Gastrocnemius medialis (tissue), 4 donors: Measurements from ENCODE around the gene MYH7B. TPM values are rescaled to one million over a fixed set of nuclear protein-coding genes. Genes with fewer than 3 reads are reported as not detected.
A peak's percentile ranks its signal among the peaks of the same experiment; 100 is the strongest.

ENCODE experiments used
- ATAC-seq, 2 donors: fragments of 150-250 bp; one replicate each; pipeline ENCODE4 v1.9.1; 2016
- DNase-seq, 2 donors: peaks; one replicate each; pipeline ENCODE4 v3.0.0-alpha.2; 2019
- H3K27ac ChIP-seq, 4 donors: fragments of 200-600 bp; sonication (generic); 1 replicate in 1 of 4; 2 replicates in 3 of 4; pipeline ENCODE4 v1.5.1; 2016 to 2018; ENCODE audit warnings: mild to moderate bottlenecking in 2 of 4, moderate library complexity in 1 of 4
- H3K27me3 ChIP-seq, 3 donors: fragments of 200-600 bp; sonication (generic) in 2 of 3; 1 replicate in 1 of 3; 2 replicates in 2 of 3; pipeline versions ENCODE4 v1.5.1 to v1.6.0; 2016 to 2019; ENCODE audit warnings: mild to moderate bottlenecking in 1 of 3, moderate library complexity in 1 of 3
- H3K36me3 ChIP-seq, 2 donors: fragments of 200-600 bp; sonication (generic) in 1 of 2; one replicate each; pipeline ENCODE4 v1.5.1; 2017 to 2018
- H3K4me1 ChIP-seq, 2 donors: fragments of 200-600 bp; sonication (generic) in 1 of 2; one replicate each; pipeline ENCODE4 v1.5.1; 2016 to 2017; ENCODE audit warnings: mild to moderate bottlenecking in 2 of 2
- H3K4me3 ChIP-seq, 4 donors: fragments of 200-600 bp; sonication (generic) in 3 of 4; 1 replicate in 1 of 4; 2 replicates in 3 of 4; pipeline ENCODE4 v1.5.1; 2016 to 2019; ENCODE audit warnings: mild to moderate bottlenecking in 2 of 4
- H3K9me3 ChIP-seq, 3 donors: fragments of 200-600 bp; sonication (generic) in 2 of 3; 1 replicate in 1 of 3; 2 replicates in 2 of 3; pipeline ENCODE4 v1.5.1; 2016 to 2019
- POLR2A ChIP-seq, 2 donors: fragments of 450-650 bp; IDR thresholded peaks; one replicate each; pipeline ENCODE4 v1.6.1; 2017; ENCODE audit warnings: antibody characterized with exemption in 2 of 2, mild to moderate bottlenecking in 2 of 2, moderate library complexity in 2 of 2
- in situ Hi-C, 4 donors: fragments of 200-750 bp; cut with MboI; loops; one replicate each; pipeline versions ENCODE4 v1.15.0 to v1.8.0; 2017; ENCODE audit warnings: low sequenced_read_pairs in 4 of 4
- intact Hi-C: fragments of 100-400 bp; cut with DNase I; formaldehyde crosslinking; loops from one replicate; pipeline ENCODE4 v1.15.1; 2023; ENCODE audit warnings: low total_unique reads
- total RNA-seq, 4 donors: library from RNA; depleted of rRNA; stranded (reverse); fragments of >200 nt; gene quantifications; one replicate each; pipeline versions ENCODE4 v1.1.0 to v1.2.3, GENCODE V29; 2016
- TF ChIP-seq, protein P1 (sequence below), 5 experiments: fragments of 450-650 bp in 3 of 5; fragments of 200-600 bp in 2 of 5; sonication (generic) in 2 of 5; IDR thresholded peaks in 4 of 5; conservative IDR thresholded peaks in 1 of 5; 1 replicate in 4 of 5; 2 replicates in 1 of 5; pipeline ENCODE4 v1.5.1; 2016 to 2019; ENCODE audit warnings: antibody characterized with exemption in 5 of 5, mild to moderate bottlenecking in 3 of 5, moderate library complexity in 3 of 5

Gene MYH7B
- total RNA-seq, 4 donors from 2014 or later = 1.6 to 8.5 (median 3.3) TPM

DNA sequence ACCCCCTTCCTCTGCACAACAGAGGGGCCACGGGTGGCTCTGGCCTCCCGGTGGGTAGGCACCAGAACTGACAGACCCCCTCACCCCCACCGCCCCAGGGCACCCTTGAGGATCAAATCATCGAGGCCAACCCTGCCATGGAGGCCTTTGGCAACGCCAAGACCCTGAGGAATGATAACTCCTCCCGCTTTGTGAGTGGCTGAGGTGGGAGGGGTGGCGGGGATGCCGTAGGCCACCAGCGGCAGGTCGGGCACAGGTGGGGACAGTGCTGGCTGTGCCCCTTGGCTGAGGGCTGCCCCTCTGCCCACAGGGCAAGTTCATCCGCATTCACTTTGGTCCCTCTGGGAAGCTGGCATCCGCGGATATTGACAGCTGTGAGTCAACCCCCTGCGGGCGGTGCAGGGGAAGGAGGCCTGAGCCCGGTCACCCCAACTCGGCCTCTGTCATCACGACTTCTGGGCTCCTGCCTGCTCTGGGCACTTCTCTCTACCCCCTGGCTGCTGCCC is 29.1 kb downstream of the MYH7B start:
- Histone ChIP-seq H3K9me3 (no peaks in the 10 kb centered on the region), H3K36me3 (no peaks in the 10 kb centered on the region), H3K27ac (peak overlapping the region; percentile 89 to 99 (median 94)), H3K4me3 (no peak overlapping the region), H3K4me1 (peaks cover 25 to 33% of the 10 kb centered on the region in 2 donors), H3K27me3 (peaks cover 0 to 7% (median 0%) of the 10 kb centered on the region in 3 donors)
- intact Hi-C loops = no loop called here
- TF ChIP-seq, protein P1, sequence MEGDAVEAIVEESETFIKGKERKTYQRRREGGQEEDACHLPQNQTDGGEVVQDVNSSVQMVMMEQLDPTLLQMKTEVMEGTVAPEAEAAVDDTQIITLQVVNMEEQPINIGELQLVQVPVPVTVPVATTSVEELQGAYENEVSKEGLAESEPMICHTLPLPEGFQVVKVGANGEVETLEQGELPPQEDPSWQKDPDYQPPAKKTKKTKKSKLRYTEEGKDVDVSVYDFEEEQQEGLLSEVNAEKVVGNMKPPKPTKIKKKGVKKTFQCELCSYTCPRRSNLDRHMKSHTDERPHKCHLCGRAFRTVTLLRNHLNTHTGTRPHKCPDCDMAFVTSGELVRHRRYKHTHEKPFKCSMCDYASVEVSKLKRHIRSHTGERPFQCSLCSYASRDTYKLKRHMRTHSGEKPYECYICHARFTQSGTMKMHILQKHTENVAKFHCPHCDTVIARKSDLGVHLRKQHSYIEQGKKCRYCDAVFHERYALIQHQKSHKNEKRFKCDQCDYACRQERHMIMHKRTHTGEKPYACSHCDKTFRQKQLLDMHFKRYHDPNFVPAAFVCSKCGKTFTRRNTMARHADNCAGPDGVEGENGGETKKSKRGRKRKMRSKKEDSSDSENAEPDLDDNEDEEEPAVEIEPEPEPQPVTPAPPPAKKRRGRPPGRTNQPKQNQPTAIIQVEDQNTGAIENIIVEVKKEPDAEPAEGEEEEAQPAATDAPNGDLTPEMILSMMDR (IDR thresholded peaks at IDR 0.05 in 4 of 5, conservative IDR thresholded peaks at IDR 0.05 in 1 of 5) = no peak
- TF ChIP-seq POLR2A (IDR thresholded peaks at IDR 0.05) = no peak
- DNase-seq (no peak), ATAC-seq (peak in 1 of 2 donors; percentile 10)
- in situ Hi-C loops = no loop called here

GRCh38 chr20:34985461-34986310 is 30.0 kb downstream of the MYH7B start:
- no peaks in the 10 kb centered on the region for H3K9me3 ChIP-seq
- H3K36me3 ChIP-seq = no peaks in the 10 kb centered on the region
- peak overlapping the region; percentile 89 to 99 (median 94) for H3K27ac ChIP-seq
- H3K27me3 ChIP-seq = peaks cover 0 to 7% (median 0%) of the 10 kb centered on the region in 3 donors
- TF ChIP-seq, protein P1 (IDR thresholded peaks at IDR 0.05 in 4 of 5, conservative IDR thresholded peaks at IDR 0.05 in 1 of 5) = no peak
- TF ChIP-seq POLR2A (IDR thresholded peaks at IDR 0.05) = no peak
- in situ Hi-C loops = no loop called here
- ATAC-seq = no peak
- H3K4me1 ChIP-seq = peaks cover 25 to 33% of the 10 kb centered on the region in 2 donors
- intact Hi-C loops = no loop called here
- no peak overlapping the region for H3K4me3 ChIP-seq
- DNase-seq = no peak

GRCh38 chr20:34986311-34987287 is 30.9 kb downstream of the MYH7B start:
- Histone ChIP-seq H3K36me3 (no peaks in the 10 kb centered on the region), H3K4me1 (peaks cover 25 to 28% of the 10 kb centered on the region in 2 donors), H3K27me3 (peaks cover 0 to 7% (median 0%) of the 10 kb centered on the region in 3 donors), H3K27ac (peak overlapping the region; percentile 89 to 99 (median 94)), H3K9me3 (no peaks in the 10 kb centered on the region), H3K4me3 (no peak overlapping the region)
- TF ChIP-seq, protein P1 (IDR thresholded peaks at IDR 0.05 in 4 of 5, conservative IDR thresholded peaks at IDR 0.05 in 1 of 5) = no peak
- TF ChIP-seq POLR2A (IDR thresholded peaks at IDR 0.05) = no peak
- DNase-seq (no peak), ATAC-seq (no peak)
- intact Hi-C loops = no loop called here
- in situ Hi-C loops = no loop called here

- in situ Hi-C loops = no loop called here
- peak overlapping the region; percentile 89 to 99 (median 94) for H3K27ac ChIP-seq
- H3K27me3 ChIP-seq = peaks cover 0 to 7% (median 0%) of the 10 kb centered on the region in 3 donors
- intact Hi-C loops = no loop called here
- H3K4me1 ChIP-seq = peaks cover 16 to 20% of the 10 kb centered on the region in 2 donors
- TF ChIP-seq, protein P1 (IDR thresholded peaks at IDR 0.05 in 4 of 5, conservative IDR thresholded peaks at IDR 0.05 in 1 of 5) = no peak
- TF ChIP-seq POLR2A (IDR thresholded peaks at IDR 0.05) = no peak
- no peak overlapping the region for H3K4me3 ChIP-seq
- ATAC-seq (no peak), DNase-seq (no peak)
- H3K36me3 ChIP-seq = no peaks in the 10 kb centered on the region
- no peaks in the 10 kb centered on the region for H3K9me3 ChIP-seq
These were observed 31.9 kb downstream of the MYH7B start for GRCh38 chr20:34987288-34988190.
